Measurements from ENCODE around the gene TRAPPC1. TPM values are rescaled to one million over a fixed set of nuclear protein-coding genes. Genes with fewer than 3 reads are reported as not detected.

The TRAPPC1 gene
- total RNA-seq, 1 experiment from 2014 or later = 224 TPM

GRCh38 chr17:7897773-7898172, 34.0 kb downstream of the TRAPPC1 start:
- Histone ChIP-seq H3F3A (ENCODE audit: insufficient read depth, low read depth) (no peaks in the 10 kb centered on the region), H3K9me3 (ENCODE audit: insufficient read depth, low read depth) (no peaks in the 10 kb centered on the region), H3K27ac (no peak overlapping the region), H4K20me1 (ENCODE audit: insufficient read depth) (no peaks in the 10 kb centered on the region), H3K4me2 (no peak overlapping the region), H3K4me3 (no peak overlapping the region), H2AFZ (no peak overlapping the region), H3K4me1 (replicated peaks; ENCODE audit: insufficient read depth) (no peaks in the 10 kb centered on the region), H3K36me3 (ENCODE audit: low read depth) (no peaks in the 10 kb centered on the region), H3K27me3 (ENCODE audit: insufficient read depth, low read depth) (no peaks in the 10 kb centered on the region), H3K9me2 (ENCODE audit: insufficient read depth) (no peaks in the 10 kb centered on the region), H3K79me2 (ENCODE audit: low read depth) (no peaks in the 10 kb centered on the region)
- ChIA-PET CTCF (interaction anchor here (0.6 to 1.0 kb wide), 3 partner anchors 15 to 72 kb away, joined by 3 to 4 read pairs (median 3); no protein-coding TSS in a partner anchor), POLR2A (ENCODE audit: unreplicated experiment) (no interaction called here)
- DNase-seq = no peak
- intact Hi-C loops (cut with micrococcal nuclease; ENCODE audit: unreplicated experiment) = loop anchor here (2.0 kb wide), 1 partner anchor 35 kb away; no protein-coding TSS in a partner anchor
- peak; percentile 57 for TF ChIP-seq CTCF (conservative IDR thresholded peaks at IDR 0.05)
- no peak for TF ChIP-seq EZH2 (IDR thresholded peaks at IDR 0.05; ENCODE audit: low read depth)
- BruUV-seq (replicated peaks) = no TSS peak

GRCh38 chr17:7897090-7897489, 34.7 kb downstream of the TRAPPC1 start:
- Histone ChIP-seq H3K9me3 (ENCODE audit: insufficient read depth, low read depth) (no peaks in the 10 kb centered on the region), H3K4me2 (no peak overlapping the region), H3K4me1 (replicated peaks; ENCODE audit: insufficient read depth) (no peaks in the 10 kb centered on the region), H3K9me2 (ENCODE audit: insufficient read depth) (no peaks in the 10 kb centered on the region), H3K36me3 (ENCODE audit: low read depth) (no peaks in the 10 kb centered on the region), H4K20me1 (ENCODE audit: insufficient read depth) (no peaks in the 10 kb centered on the region), H3K79me2 (ENCODE audit: low read depth) (no peaks in the 10 kb centered on the region), H3K27me3 (ENCODE audit: insufficient read depth, low read depth) (no peaks in the 10 kb centered on the region), H3K27ac (no peak overlapping the region), H2AFZ (no peak overlapping the region), H3F3A (ENCODE audit: insufficient read depth, low read depth) (no peaks in the 10 kb centered on the region), H3K4me3 (no peak overlapping the region)
- TF ChIP-seq EZH2 (IDR thresholded peaks at IDR 0.05; ENCODE audit: low read depth) (no peak), CTCF (conservative IDR thresholded peaks at IDR 0.05) (no peak)
- intact Hi-C loops (cut with micrococcal nuclease; ENCODE audit: unreplicated experiment) = loop anchor here (2.0 kb wide), 1 partner anchor 34 kb away; no protein-coding TSS in a partner anchor
- ChIA-PET CTCF (interaction anchor here (0.6 kb wide), 2 partner anchors 13 to 34 kb away, joined by 3 read pairs; no protein-coding TSS in a partner anchor), POLR2A (ENCODE audit: unreplicated experiment) (no interaction called here)
- DNase-seq = no peak
- BruUV-seq (replicated peaks) = no TSS peak

GRCh38 chr17:7894866-7895265, 36.9 kb downstream of the TRAPPC1 start:
- H3K79me2 ChIP-seq (ENCODE audit: low read depth) = peaks cover 7% of the 10 kb centered on the region
- no peak overlapping the region for H3K4me2 ChIP-seq
- no peaks in the 10 kb centered on the region for H3F3A ChIP-seq (ENCODE audit: insufficient read depth, low read depth)
- H3K27ac ChIP-seq = no peak overlapping the region
- no peaks in the 10 kb centered on the region for H4K20me1 ChIP-seq (ENCODE audit: insufficient read depth)
- H3K27me3 ChIP-seq (ENCODE audit: insufficient read depth, low read depth) = no peaks in the 10 kb centered on the region
- no peak for DNase-seq
- CTCF ChIA-PET = interaction anchor here (0.6 kb wide), 1 partner anchor 1354 kb away, joined by 3 read pairs; no protein-coding TSS in a partner anchor
- intact Hi-C loops (cut with micrococcal nuclease; ENCODE audit: unreplicated experiment) = no loop called here
- H3K4me3 ChIP-seq = no peak overlapping the region
- TF ChIP-seq CTCF (conservative IDR thresholded peaks at IDR 0.05) = no peak
- TF ChIP-seq EZH2 (IDR thresholded peaks at IDR 0.05; ENCODE audit: low read depth) = no peak
- peaks cover 2% of the 10 kb centered on the region; the same call in 1 of the 2 replicates for H3K4me1 ChIP-seq (replicated peaks; ENCODE audit: insufficient read depth)
- BruUV-seq (replicated peaks) = no TSS peak
- no peaks in the 10 kb centered on the region for H3K9me3 ChIP-seq (ENCODE audit: insufficient read depth, low read depth)
- POLR2A ChIA-PET (ENCODE audit: unreplicated experiment) = no interaction called here
- H2AFZ ChIP-seq = no peak overlapping the region
- no peaks in the 10 kb centered on the region; the same call in 1 of the 2 replicates for H3K36me3 ChIP-seq (ENCODE audit: low read depth)
- H3K9me2 ChIP-seq (ENCODE audit: insufficient read depth) = no peaks in the 10 kb centered on the region
